HEK293 (cell line): ENCODE results near the gene FILIP1.

Experiments used
- CTCF ChIA-PET: fragments of 350-600 bp; formaldehyde crosslinking; extraction: SDS; loops from one replicate; lab custom pipeline; 2021; ENCODE audit warnings: antibody characterized with exemption; lab: Yijun Ruan, JAX
- POLR2A ChIA-PET: fragments of 300-600 bp; formaldehyde crosslinking; extraction: SDS; loops from one replicate; lab custom pipeline; 2020; ENCODE audit warnings: antibody characterized with exemption, inconsistent platforms; lab: Yijun Ruan, JAX
- H3K27ac ChIP-seq: fragments of 200-500 bp; sonication (Bioruptor generic); 2 replicates; pipeline ENCODE4 v1.5.1; 2014; ENCODE audit warnings: low read depth, low read length, control low read depth, inconsistent platforms; ENCODE audit errors: extremely low read depth
- H3K36me3 ChIP-seq, 2 experiments: fragments of 200-500 bp in 1 of 2; sonication (Bioruptor generic) in 1 of 2; 1 replicate in 1 of 2; 2 replicates in 1 of 2; pipeline ENCODE4 v1.5.1; 2014 to 2017; ENCODE audit warnings: inconsistent platforms in 2 of 2, low read length in 2 of 2; ENCODE audit not compliant: control insufficient read depth in 2 of 2, insufficient read depth in 1 of 2
- H3K4me1 ChIP-seq: fragments of 200-500 bp; sonication (Bioruptor generic); 2 replicates; pipeline ENCODE4 v1.5.1; 2014; ENCODE audit warnings: mild to moderate bottlenecking, low read length, inconsistent platforms; ENCODE audit not compliant: control insufficient read depth, insufficient read depth
- H3K4me3 ChIP-seq: 2 replicates; pipeline ENCODE4 v1.5.1; 2011; ENCODE audit warnings: low read depth, mild to moderate bottlenecking, control low read depth, low read length, moderate library complexity
- H3K9me3 ChIP-seq: fragments of 200-500 bp; sonication (Bioruptor generic); 2 replicates; pipeline ENCODE4 v1.5.1; 2014; ENCODE audit warnings: low read depth, low read length, inconsistent platforms; ENCODE audit not compliant: control insufficient read depth, insufficient read depth
- BCL6B ChIP-seq: fragments of 450-650 bp; formaldehyde crosslinking; IDR thresholded peaks from 2 replicates; pipeline ENCODE4 v1.5.1; 2017; ENCODE audit warnings: missing biosample characterization, missing genetic modification characterization
- GFI1B ChIP-seq: fragments of 450-650 bp; formaldehyde crosslinking; IDR thresholded peaks from 2 replicates; pipeline ENCODE4 v1.5.1; 2016; ENCODE audit warnings: missing biosample characterization, missing genetic modification characterization
- INSM2 ChIP-seq: fragments of 450-650 bp; formaldehyde crosslinking; IDR thresholded peaks from 2 replicates; pipeline ENCODE4 v1.5.1; 2016; ENCODE audit warnings: missing biosample characterization, missing genetic modification characterization
- KLF10 ChIP-seq: fragments of 450-650 bp; IDR thresholded peaks from 2 replicates; pipeline ENCODE4 v1.5.1; 2018; ENCODE audit warnings: missing biosample characterization, mild to moderate bottlenecking, missing genetic modification characterization
- PRDM6 ChIP-seq: fragments of 450-650 bp; formaldehyde crosslinking; IDR thresholded peaks from 2 replicates; pipeline ENCODE4 v1.5.1; 2017; ENCODE audit warnings: missing biosample characterization, missing genetic modification characterization
- SCRT1 ChIP-seq: fragments of 450-650 bp; formaldehyde crosslinking; IDR thresholded peaks from 2 replicates; pipeline ENCODE4 v1.5.1; 2016; ENCODE audit warnings: missing biosample characterization, missing genetic modification characterization, borderline replicate concordance
- SP7 ChIP-seq: fragments of 450-650 bp; formaldehyde crosslinking; IDR thresholded peaks from 2 replicates; pipeline ENCODE4 v1.5.1; 2016; ENCODE audit warnings: missing biosample characterization, missing genetic modification characterization
- YY2 ChIP-seq: fragments of 450-650 bp; formaldehyde crosslinking; IDR thresholded peaks from 2 replicates; pipeline ENCODE4 v1.5.1; 2016; ENCODE audit warnings: missing biosample characterization, missing genetic modification characterization
- ZBTB8A ChIP-seq: fragments of 450-650 bp; formaldehyde crosslinking; IDR thresholded peaks from 2 replicates; pipeline ENCODE4 v1.5.1; 2016; ENCODE audit warnings: missing biosample characterization, missing genetic modification characterization
- ZFP37 ChIP-seq: fragments of 450-650 bp; formaldehyde crosslinking; IDR thresholded peaks from 2 replicates; pipeline ENCODE4 v1.5.1; 2016; ENCODE audit warnings: missing biosample characterization, missing genetic modification characterization
- ZFP69B ChIP-seq: fragments of 450-650 bp; formaldehyde crosslinking; IDR thresholded peaks from 2 replicates; pipeline ENCODE4 v1.5.1; 2016; ENCODE audit warnings: missing biosample characterization, missing genetic modification characterization
- ZNF121 ChIP-seq: fragments of 450-650 bp; formaldehyde crosslinking; IDR thresholded peaks from 2 replicates; pipeline ENCODE4 v1.5.1; 2016; ENCODE audit warnings: missing biosample characterization, missing genetic modification characterization
- ZNF148 ChIP-seq: fragments of 450-650 bp; formaldehyde crosslinking; IDR thresholded peaks from 2 replicates; pipeline ENCODE4 v1.5.0; 2017; ENCODE audit warnings: missing biosample characterization, missing genetic modification characterization, borderline replicate concordance
- ZNF169 ChIP-seq: fragments of 450-650 bp; formaldehyde crosslinking; IDR thresholded peaks from 2 replicates; pipeline ENCODE4 v1.5.1; 2016; ENCODE audit warnings: missing biosample characterization, missing genetic modification characterization
- ZNF223 ChIP-seq: fragments of 450-650 bp; formaldehyde crosslinking; IDR thresholded peaks from 2 replicates; pipeline ENCODE4 v1.5.1; 2016; ENCODE audit warnings: missing biosample characterization, missing genetic modification characterization
- ZNF292 ChIP-seq: fragments of 450-650 bp; formaldehyde crosslinking; IDR thresholded peaks from 2 replicates; pipeline ENCODE4 v1.5.1; 2016; ENCODE audit warnings: low read depth, missing biosample characterization, missing genetic modification characterization, borderline replicate concordance
- ZNF48 ChIP-seq: fragments of 450-650 bp; formaldehyde crosslinking; IDR thresholded peaks from 2 replicates; pipeline ENCODE4 v1.5.1; 2016; ENCODE audit warnings: missing biosample characterization, missing genetic modification characterization
- ZNF621 ChIP-seq: fragments of 450-650 bp; formaldehyde crosslinking; IDR thresholded peaks from 2 replicates; pipeline ENCODE4 v1.5.1; 2017; ENCODE audit warnings: missing biosample characterization, missing genetic modification characterization
- ZNF658 ChIP-seq: fragments of 450-650 bp; formaldehyde crosslinking; IDR thresholded peaks from 2 replicates; pipeline ENCODE4; 2016; ENCODE audit warnings: missing biosample characterization, missing genetic modification characterization
- ZNF677 ChIP-seq: fragments of 450-650 bp; IDR thresholded peaks from 2 replicates; pipeline ENCODE4 v1.5.0; 2018; ENCODE audit warnings: missing biosample characterization, mild to moderate bottlenecking, missing genetic modification characterization, moderate library complexity
- ZNF701 ChIP-seq: fragments of 450-650 bp; formaldehyde crosslinking; IDR thresholded peaks from 2 replicates; pipeline ENCODE4 v1.5.1; 2016; ENCODE audit warnings: missing biosample characterization, missing genetic modification characterization
- ZNF777 ChIP-seq: fragments of 450-650 bp; formaldehyde crosslinking; IDR thresholded peaks from 2 replicates; pipeline ENCODE4 v1.5.1; 2017; ENCODE audit warnings: missing biosample characterization, missing genetic modification characterization, borderline replicate concordance

FILIP1 gene

GRCh38 chr6:75418233-75418632 lies 75.4 kb downstream of the FILIP1 start:
- 0 out of 2 replicates have a peak, but pooled peaks have one; percentile 23 for TF ChIP-seq PRDM6 (tag by site-specific recombination)
- no peak for TF ChIP-seq ZNF621
- no peak for TF ChIP-seq ZFP69B (tag by site-specific recombination)
- no peak for TF ChIP-seq ZNF701 (tag by site-specific recombination)
- no peak for TF ChIP-seq YY2 (tag by site-specific recombination)
- peak; percentile 42; the same call in 1 of the 2 replicates for TF ChIP-seq SP7 (tag by site-specific recombination)
- CTCF ChIA-PET: interaction anchor here (1.1 to 1.4 kb wide), 2 partner anchors 12 to 121 kb away, joined by 4 to 6 read pairs; no protein-coding TSS in a partner anchor
- no peak overlapping the region for H3K27ac ChIP-seq
- peaks cover 25% of the 10 kb centered on the region for H3K4me1 ChIP-seq
- H3K9me3 ChIP-seq: no peaks in the 10 kb centered on the region
- no peak overlapping the region for H3K4me3 ChIP-seq
- POLR2A ChIA-PET: no interaction called here
- H3K36me3 ChIP-seq: no peaks in the 10 kb centered on the region

- Histone ChIP-seq H3K4me3 (no peak overlapping the region), H3K27ac (no peak overlapping the region), H3K4me1 (peaks cover 31% of the 10 kb centered on the region), H3K36me3 (no peaks in the 10 kb centered on the region), H3K9me3 (no peaks in the 10 kb centered on the region)
- ChIA-PET POLR2A (no interaction called here), CTCF (interaction anchor here (0.6 to 1.4 kb wide), 6 partner anchors 10 to 606 kb away, joined by 3 to 9 read pairs (median 4); no protein-coding TSS in a partner anchor)
- TF ChIP-seq SCRT1 (tag by site-specific recombination) (no peak), ZFP37 (no peak), ZNF658 (tag by site-specific recombination) (no peak), ZNF292 (tag by site-specific recombination) (no peak), ZNF148 (no peak), ZNF777 (tag by site-specific recombination) (no peak), ZNF169 (tag by site-specific recombination) (no peak), BCL6B (no peak), ZBTB8A (tag by site-specific recombination) (no peak), GFI1B (no peak), ZNF677 (tag by site-specific recombination) (no peak), INSM2 (tag by site-specific recombination) (no peak), ZNF121 (no peak), KLF10 (tag by site-specific recombination) (no peak), ZNF223 (tag by site-specific recombination) (no peak), ZNF48 (tag by site-specific recombination) (no peak)
- TF ChIP-seq, all 188 proteins: peak for 0
Measured at GRCh38 chr6:75416443-75416842, 77.2 kb downstream of the FILIP1 start.
